GM18867 (cell line): ENCODE data around the gene MKRN1.
A peak's percentile ranks its signal among the peaks of the same experiment; 100 is the strongest.
"Not testable (repeated sequence)": the region's sequence is repeated elsewhere in the genome, so short reads cannot be mapped to it uniquely, and the experiment has no call there.

Experiments
- ATAC-seq: cut with Tn5 transposase; IDR thresholded peaks from one replicate; pipeline ENCODE4 v1.9.1; 2021; ENCODE audit warnings: mild to moderate bottlenecking, moderate library complexity; ENCODE audit not compliant: unreplicated experiment

MKRN1 gene, protein sequence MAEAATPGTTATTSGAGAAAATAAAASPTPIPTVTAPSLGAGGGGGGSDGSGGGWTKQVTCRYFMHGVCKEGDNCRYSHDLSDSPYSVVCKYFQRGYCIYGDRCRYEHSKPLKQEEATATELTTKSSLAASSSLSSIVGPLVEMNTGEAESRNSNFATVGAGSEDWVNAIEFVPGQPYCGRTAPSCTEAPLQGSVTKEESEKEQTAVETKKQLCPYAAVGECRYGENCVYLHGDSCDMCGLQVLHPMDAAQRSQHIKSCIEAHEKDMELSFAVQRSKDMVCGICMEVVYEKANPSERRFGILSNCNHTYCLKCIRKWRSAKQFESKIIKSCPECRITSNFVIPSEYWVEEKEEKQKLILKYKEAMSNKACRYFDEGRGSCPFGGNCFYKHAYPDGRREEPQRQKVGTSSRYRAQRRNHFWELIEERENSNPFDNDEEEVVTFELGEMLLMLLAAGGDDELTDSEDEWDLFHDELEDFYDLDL

DNA sequence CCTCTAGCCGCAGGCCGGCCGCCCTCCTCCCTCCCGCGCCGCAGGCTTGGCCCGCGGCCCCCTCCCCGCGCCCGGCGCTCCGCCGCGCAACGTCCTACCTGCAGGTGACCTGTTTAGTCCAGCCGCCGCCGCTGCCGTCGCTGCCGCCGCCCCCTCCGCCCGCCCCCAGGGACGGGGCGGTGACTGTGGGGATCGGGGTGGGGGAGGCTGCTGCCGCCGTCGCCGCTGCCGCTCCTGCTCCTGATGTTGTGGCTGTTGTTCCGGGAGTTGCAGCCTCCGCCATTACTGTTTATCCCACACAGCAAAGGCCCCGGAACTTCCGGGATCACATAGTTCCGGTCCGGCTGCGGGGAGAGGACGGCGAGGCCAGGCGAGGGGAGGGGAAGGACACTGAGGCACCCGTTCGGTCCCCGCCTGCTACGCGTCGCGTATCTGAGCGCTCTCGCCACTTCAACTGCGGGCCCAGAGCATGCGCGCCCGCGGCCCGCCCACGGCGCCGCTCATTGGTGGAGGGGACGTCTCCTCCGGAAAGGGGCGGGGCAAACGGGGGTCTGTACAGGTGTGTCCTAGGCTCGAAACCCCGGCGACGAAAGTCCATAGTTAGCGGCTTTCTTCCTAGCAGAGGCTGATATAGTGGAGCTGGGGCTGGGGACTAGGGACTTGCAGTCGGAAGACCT is at the start of gene MKRN1:
TSS of gene MKRN1 (minus strand) at position 444 of the 677 bp plus-strand sequence. CDS start at position 283, 161 bp downstream.
- peak; percentile 94 for ATAC-seq

DNA sequence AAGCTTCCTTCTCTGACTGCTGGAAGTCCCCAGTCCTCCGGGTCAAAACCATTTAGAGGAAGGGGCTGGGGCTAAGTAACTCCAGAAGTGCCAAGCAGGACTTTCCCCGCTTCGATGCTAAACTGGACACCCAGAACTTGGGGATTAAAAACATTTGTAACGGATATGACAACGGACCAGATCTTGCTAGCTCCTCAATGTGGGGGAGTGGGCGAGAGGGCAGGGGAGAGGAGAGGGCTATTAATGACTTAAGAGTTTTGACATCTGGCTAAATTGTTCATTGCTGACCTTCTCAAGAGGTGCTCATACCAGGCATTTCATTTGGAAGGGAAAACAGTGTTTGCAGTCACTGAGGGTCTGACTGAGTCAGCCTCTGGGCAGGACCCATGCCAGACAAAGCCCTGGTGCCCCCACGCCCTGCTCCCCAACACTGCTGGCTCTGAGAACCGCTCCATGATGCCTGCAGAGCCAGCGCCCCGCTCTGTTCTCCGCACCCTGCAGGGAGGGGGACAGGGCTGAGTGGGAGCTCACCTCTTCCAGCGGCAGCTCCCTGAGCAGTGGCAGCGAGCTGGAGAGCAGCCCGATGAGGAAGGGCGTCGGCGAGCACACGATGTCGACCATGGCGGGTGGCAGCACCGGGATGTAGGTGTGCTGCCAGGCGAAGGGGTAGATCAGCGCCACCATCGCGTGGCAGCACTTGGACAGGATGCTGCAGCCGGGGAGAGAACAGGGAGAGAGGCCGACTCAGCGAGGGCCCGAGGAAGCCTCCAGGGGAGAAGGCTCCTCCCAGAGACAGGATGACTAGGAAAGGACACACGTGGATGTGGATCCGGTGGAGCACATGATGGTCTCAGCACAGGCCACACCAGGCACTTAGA is 47.7 kb upstream of the MKRN1 start:
- ATAC-seq = no peak

DNA sequence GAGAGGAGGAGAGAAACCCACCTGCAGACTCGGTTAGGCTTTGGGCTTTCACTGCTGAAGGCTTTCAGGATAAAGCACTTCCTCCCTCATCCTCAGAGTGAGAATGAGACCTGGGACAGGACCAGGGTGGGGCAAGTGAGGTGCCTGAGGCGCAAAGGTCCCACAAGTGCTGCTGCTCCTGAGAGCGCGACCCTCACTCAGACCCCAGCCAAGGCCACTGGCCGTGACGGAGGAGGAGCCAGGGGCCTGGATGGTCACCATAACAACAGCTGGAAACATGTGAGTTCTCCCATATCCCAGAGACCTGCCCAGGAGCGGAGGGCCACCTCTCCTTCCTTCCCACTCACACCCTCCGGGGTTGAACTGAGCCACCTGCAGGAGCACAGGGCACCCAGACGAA is 46.9 kb upstream of the MKRN1 start:
- ATAC-seq = no peak

DNA sequence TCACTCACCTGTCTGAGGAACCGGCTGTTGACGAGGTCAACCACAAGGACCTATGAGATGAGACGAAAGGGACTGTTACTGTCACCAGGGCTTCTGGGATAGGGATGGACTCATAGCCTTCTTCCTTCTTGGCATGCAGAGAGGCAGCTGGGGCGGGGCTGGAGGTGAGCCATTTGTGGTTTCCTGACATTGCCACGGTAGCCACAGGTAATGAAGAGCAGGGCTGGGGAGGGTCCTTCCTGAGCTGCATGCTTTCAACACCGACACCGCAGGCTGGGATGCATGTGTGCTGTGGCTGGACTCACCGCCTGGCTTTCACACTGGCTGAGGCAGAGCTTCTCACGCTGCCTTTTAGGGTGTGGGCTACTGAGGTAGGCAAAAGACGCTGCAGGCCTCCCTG is 46.4 kb upstream of the MKRN1 start:
- no peak for ATAC-seq

DNA sequence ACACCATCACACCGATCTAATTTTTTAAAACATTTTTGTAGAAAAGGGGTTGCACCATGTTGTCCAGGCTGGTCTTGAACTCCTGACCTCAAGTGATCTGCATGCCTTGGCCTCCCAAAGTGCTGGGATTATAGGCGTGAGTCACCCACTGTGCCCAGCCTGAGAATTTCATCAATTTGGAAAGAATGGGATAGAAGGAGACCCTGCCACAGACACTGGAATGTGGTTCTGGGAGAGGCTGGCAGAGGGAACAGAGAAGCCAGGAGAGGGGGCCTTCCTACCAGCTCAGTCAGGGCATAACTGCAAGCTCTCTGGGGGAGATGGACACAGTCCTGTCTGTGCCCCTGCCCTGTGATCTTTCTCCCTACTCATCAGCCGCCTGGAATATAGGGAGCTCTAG is 42.1 kb upstream of the MKRN1 start:
- no peak for ATAC-seq

DNA sequence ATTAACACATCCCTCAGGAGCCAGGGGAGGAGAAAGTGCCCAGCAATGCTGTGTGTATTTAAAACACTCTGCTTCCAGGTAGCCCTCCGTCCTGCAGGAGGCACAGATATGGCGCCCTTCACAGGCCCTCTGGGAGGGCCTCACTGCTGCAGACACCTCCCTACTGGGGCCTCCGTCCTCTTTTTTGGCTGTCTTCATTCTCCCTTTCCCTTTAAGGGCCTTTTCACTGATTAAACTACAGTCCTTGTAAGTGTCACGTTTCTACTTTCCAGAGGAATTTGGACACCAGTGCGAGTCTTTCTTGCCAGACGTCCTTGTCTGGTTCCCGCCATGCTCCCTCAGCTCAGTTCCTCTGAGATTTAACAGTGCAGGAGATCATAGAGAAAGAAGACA is 39.7 kb upstream of the MKRN1 start:
- ATAC-seq = no peak

DNA sequence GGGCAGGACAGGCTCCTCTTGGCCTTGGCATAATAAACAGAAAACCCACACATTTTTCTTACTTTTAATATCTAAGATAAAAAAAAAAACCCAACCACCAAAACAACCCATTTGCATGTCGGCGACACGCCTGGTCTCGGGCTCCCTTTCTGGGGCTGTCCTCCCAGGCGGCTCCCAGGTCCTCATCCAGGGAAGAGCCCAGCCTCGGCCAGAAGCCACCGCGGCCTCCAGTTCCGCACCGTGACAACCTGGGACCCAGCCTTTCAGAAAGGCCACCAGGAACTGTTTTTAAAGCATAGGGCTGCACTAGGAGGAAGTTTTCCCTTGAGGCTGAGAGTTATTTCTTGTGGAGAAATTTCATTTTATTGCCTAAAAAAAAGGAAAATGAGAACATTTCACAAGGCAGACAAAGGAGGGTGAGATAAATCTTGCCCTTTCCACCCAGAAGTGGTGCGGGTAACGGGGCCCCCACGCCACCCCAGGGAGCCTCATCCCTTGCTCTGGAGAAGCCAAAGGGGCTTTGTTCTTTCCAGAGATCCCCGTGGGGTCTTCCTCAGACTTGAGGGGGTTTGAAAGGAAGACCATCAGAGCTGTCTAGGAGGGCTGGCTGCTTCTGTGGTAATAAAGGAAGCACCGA is 39.2 kb upstream of the MKRN1 start:
- ATAC-seq = no peak

DNA sequence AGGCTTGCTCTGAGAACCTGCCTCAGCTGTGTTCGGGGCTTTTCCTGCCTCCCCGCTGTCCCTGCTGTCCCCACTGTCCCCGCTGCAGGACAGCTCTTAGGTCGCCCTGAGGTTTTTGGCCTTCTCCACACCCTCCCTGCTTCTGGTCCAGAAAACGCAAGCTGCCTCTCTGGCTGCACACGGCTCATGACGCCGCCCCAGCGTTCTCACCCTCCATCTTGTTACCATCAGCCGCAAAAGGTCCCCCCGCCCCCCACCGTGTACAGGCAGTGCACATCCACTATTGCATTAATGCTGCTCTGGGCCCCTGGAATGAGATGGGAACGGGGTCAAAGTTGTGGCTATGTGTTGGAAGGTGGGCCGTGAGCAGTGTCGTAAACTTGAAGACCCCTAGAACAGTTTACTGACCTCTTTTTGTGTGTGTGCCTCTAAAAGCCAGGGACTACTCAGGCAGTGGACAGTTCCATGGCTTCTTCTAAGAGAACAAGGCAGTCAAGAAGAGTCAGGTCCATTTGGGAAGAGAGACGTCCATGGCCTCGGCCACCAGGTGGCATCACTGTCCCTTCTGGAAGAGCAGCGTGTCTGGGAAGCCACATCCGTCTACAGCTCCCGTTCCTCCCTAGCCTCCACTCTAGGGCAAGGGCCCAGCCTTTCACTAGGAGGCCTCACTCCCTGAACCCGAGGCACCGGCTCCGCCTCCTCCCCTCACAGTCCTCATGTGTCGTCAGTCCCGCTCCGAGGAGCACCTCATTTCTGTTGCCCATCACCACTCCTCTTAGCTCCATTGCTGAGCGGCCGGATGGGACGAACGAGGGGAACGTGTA is 38.5 kb upstream of the MKRN1 start:
- peak; percentile 75 for ATAC-seq

DNA sequence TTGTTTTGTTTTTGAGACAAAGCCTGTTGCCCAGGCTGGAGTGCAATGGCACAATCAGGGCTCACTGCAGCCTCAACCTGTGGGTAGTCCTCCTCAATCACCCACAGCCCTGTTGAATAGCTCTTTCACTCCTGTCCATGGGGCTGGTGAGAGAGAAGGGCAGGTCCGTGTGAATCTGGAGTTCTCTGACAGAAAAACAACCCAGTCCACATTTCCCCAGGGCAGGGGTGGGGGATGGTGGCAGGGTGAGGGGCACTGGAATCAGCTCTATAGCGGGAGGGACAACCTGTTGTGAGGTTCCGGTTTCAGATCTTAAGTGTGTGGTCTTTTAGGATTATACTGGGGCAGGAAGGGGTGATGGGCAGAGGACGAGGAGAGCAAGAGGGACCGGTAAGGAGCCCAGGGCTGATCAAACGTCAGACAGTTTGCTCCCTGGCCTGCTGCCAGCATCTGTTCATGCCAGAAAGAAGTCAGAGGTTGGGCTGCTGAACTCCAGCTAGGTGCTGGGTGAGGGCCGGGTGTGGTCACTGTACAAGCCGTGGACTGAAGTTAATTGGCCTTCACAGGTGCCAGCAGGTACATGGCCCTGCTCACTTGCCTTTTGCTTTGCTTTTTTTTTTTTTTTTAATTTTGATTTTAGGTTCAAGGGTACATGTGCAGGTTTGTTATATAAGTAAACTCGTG is 33.2 kb upstream of the MKRN1 start:
- no peak for ATAC-seq

DNA sequence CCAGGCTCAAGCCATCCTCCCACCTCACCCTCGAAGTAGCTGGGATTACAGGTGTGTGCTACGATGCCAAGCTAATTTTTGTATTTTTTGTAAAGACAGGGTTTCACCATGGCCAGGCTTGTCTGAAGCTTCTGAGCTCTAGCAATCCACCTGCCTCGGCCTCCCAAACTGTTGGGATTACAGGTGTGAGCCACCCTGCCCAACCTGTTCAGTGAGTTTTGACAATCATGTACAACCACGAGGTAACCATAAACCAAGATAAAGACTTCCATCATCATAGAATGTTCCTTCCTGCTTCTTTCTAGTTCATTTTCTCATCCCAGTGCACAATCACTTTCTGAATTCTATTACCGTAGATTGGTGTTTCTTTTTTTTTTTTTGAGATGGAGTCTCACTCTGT is 30.5 kb upstream of the MKRN1 start:
- ATAC-seq = no peak

DNA sequence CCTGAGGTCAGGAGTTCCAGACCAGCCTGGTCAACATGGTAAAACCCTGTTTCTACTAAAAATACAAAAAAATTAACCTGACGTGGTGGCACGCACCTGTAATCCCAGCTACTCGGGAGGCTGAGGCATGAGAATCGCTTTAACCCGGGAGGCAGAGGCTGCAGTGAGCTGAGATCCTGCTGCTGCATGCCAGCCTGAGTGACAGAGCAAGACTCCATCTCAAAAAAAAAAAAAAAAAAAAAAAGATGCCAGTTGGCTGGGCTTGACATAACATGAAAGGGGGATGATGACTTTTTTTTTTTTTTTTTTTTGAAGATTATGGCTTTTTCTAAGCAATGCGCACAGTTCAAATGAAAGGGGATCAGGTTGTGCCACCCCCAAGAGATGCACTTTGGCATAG is 28.3 kb upstream of the MKRN1 start:
- not testable (repeated sequence) for ATAC-seq

DNA sequence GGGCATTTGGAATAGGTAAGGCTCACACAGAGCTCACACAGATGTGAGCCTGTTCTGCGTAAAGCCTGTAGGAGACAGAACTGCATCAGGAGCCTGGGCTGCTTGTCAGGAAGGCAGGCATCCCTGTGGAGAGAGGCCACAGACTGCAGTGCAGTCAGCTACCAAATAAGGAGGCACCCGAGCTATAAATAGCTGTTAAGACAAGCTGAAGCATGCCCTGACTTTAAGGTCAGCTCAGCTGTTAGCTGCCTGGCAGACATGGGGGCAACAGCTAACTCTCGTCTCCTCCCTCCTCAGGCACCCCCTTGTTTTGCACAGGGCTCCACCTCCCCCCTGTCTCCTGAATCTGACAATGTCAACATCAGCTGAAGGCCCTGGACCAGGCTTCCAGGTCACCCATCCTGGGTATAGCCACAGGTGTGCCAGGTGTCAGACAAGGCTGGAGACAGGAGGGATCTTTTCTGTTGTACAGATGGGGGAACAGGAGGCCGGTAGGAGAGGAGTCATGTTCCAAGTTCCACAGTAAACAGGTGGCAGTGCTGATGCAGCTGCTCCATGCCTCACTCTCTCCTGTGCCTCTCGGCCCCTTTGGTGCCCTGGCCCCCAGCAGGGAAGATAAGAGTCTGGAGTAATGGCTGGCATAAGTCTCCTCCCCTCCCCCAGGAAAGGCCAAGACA is 27.6 kb upstream of the MKRN1 start:
- peak; percentile 70 for ATAC-seq

DNA sequence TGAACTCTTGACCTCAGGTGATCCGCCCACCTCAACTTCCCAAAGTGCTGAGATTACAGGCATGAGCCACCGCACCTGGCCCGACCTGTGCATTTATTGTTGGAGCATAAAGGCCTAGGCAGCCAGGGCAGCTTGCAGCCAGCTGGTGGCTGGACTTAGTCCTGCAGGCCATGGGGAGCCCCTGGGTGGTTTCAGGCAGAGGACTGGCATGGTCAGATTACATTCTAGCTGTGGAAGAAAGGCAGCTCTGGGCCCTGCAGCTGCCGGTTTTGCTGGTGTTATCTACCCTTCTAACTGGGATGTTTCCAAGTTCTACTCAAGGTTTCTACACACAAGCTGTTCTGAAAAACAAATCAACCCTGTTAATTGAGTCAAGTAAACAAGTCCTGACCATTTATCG is 22.7 kb upstream of the MKRN1 start:
- ATAC-seq = no peak

DNA sequence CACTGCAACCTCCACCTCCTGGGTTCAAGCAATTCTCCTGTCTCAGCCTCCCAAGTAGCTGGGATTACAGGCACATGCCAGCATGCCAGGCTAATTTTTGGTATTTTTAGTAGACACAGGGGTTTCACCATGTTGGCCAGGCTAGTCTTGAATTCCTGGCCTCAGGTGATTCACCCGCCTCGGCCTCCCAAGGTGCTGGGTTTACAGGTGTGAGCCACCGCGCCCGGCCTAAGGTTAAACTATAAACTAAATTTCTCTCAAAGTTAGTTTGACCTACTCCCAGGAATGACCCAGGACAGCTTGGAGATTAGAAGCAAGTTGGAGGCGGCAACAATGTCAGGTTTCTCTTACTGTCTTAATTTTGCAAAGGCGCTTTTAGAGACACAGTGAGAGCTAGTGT is 18.5 kb upstream of the MKRN1 start:
- ATAC-seq = not testable (repeated sequence)

DNA sequence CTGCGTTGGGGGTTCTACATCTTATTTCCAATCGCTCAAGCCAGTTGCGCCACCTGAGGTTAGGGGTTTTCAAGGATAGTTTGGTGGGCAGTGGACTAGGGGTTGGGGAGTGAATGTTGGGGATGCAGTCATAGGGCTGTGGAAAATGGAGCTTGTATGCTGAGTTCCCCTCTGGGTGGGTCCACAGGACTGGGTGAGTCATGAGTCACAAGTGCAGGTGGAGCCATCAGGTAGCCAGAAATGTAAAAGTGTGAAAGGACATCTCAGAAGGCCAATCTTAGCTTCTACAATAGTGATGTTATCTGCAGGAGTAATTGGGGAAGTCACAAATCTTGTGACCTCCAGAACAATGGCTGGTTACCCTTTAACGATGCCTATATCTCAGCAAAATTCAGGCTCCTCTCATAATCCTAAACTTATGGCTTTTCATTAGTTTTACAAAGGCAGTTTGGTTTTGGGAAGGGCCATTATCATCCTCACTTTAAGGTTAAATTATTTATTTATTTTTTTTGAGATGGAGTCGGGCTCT is 18.0 kb upstream of the MKRN1 start:
- no peak for ATAC-seq

DNA sequence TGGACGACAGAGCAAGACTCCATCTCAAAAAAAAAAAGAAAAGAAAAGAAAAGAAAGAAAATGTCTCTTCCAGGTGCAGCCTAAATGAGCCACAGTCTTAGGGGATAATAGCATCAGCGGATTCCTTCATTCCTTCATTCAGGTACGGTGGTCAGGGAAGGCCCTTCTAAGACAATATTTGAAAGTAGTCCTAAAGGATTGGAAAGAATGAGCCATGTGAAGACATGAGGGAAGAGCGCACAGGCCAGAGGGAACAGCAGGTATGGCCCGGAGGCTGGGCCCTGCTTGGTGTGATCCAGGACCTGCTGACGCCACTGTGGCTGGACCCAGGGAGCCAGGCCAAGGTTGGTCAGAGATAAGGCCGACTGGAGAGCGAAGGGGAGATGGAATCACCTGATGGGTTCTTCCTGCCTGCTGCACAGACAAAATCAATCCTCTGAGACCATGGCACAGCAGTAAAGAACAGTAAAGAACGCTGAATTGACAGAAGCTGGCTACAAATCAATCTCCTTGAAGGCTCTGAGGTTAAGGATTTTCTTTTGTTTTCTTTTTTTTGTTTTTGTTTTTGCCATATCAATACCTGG is 16.3 kb upstream of the MKRN1 start:
- no peak for ATAC-seq

DNA sequence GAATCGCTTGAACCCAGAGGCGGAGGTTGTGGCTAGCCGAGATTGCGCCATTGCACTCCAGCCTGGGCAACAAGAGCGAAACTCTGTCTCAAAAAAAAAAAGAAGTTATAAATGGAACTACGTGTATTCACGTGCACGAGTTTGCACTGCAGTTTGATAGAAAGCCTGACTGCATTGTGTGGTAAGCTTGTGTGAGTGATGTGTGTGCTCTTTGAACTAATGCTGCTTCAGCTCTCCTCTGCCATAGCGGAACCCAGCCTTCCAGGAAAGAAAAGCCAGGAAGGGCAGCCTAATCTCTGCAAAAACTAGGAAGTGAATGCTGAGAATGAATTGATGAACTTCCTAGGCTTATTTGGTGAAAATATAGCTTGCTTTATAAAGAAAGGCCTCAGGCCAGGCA is 15.6 kb upstream of the MKRN1 start:
- no peak for ATAC-seq

DNA sequence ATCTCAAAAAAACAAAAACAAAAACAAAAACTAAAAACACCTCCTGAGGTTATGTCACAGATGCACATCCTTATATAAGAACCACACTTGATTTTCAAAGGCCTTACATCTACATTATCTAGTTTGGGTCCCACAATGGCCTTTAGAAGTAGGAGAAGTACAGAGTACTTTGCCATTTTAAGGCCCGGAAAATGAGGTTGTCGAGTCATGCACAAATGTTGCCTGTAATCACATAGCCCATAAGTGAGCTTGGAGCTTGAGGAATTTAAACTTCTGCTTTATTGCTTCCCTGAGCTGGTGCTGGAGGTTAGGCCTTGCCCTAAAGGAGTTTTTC is 9.7 kb upstream of the MKRN1 start:
- ATAC-seq = no peak
